Kidney epithelial cell (primary cell): ENCODE data around the gene MAD1L1. TPM values are rescaled to one million over a fixed set of nuclear protein-coding genes. Genes with fewer than 3 reads are reported as not detected.

Experiments
- DNase-seq: peaks from one replicate; pipeline ENCODE4 v3.0.0-alpha.2; 2010; ENCODE audit warnings: low read depth
- H3K27me3 ChIP-seq: 2 replicates; pipeline ENCODE4 v1.6.0; 2011; ENCODE audit warnings: low read length; ENCODE audit not compliant: control insufficient read depth, insufficient read depth
- H3K36me3 ChIP-seq: 2 replicates; pipeline ENCODE4 v1.5.1; 2011; ENCODE audit warnings: low read length; ENCODE audit not compliant: control insufficient read depth, insufficient read depth
- H3K4me3 ChIP-seq: 2 replicates; pipeline ENCODE4 v1.5.1; 2011; ENCODE audit warnings: low read depth, mild to moderate bottlenecking, control low read depth, low read length
- CTCF ChIP-seq: IDR thresholded peaks from 2 replicates; pipeline ENCODE4 v1.5.1; 2011; ENCODE audit warnings: mild to moderate bottlenecking, moderate library complexity, low read length, control low read depth, inconsistent platforms; ENCODE audit not compliant: insufficient read depth, poor library complexity, severe bottlenecking
- total RNA-seq: library from RNA; depleted of rRNA; stranded (reverse); fragments of >200 nt; gene quantifications from 2 replicates; pipeline ENCODE4 v1.2.3, GENCODE V29; 2015

The MAD1L1 gene
- total RNA-seq, 1 donor from 2014 or later, result 61.2 TPM

DNA sequence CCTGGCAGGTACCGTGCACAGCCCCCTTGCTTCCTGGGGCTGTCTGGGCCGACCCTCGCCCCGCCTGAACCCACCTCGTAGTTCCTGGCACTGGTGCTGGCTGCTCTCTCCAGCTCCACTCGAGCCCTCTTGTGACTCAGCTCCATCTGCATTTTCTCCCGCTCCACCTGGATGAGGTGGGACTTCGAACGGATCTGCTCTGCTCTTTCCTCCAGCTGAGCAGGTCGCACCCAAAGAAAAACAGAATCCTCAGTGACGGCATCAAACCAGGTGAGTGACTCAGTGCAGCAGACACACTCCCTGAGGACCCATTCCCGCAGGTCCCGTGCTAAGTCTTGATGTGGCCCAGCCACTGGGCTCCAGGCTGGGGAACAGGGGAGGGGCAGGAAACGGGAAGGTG is 7.4 kb downstream of the MAD1L1 start:
- Histone ChIP-seq H3K36me3 (no peaks in the 10 kb centered on the region), H3K4me3 (no peak overlapping the region), H3K27me3 (no peaks in the 10 kb centered on the region)
- no peak for TF ChIP-seq CTCF
- no peak for DNase-seq

DNA sequence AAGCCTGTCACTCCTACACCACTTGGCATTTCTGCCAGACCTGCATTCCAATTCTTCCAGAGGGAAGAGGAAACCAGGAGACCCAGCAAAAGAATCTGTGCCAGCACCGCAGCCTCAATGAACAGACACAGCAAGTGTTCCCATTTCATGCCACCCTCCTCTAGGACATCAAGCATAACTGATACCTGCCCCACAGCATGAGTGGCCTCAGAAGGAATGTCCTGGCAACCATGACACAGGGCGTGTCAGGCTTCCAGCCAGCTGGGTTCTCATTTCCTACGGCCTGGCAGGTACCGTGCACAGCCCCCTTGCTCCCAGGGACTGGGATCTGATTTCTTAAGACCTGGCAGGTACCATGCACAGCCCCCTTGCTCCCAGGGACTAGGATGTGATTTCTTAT is 7.8 kb downstream of the MAD1L1 start:
- no peaks in the 10 kb centered on the region for H3K27me3 ChIP-seq
- H3K4me3 ChIP-seq, result no peak overlapping the region
- no peak for TF ChIP-seq CTCF
- no peak for DNase-seq
- no peaks in the 10 kb centered on the region for H3K36me3 ChIP-seq

DNA sequence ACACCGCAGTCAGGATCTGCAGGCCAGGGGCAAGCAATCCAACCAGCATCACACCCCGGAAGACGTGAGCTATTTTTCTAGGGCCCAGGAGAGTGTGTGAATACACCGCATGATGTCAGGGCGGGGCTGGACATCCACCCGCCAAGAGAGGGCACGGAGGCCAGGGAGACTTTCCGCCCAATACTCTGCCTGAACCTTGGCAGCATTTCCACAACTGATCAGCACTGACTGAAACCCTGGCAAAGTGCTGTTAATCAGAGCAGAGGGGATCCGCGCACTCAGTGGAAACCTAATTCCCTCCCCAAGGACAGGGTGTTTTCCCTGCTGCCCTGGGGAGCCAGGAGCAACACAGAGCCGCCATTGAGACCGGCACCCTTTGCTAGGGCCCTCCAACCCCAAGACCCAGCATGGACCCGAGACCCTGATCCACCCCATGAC is 8.2 kb downstream of the MAD1L1 start:
- no peaks in the 10 kb centered on the region for H3K27me3 ChIP-seq
- H3K4me3 ChIP-seq, result no peak overlapping the region
- no peaks in the 10 kb centered on the region for H3K36me3 ChIP-seq
- no peak for TF ChIP-seq CTCF
- no peak for DNase-seq

- no peaks in the 10 kb centered on the region for H3K36me3 ChIP-seq
- TF ChIP-seq CTCF, result no peak
- no peak overlapping the region for H3K4me3 ChIP-seq
- no peaks in the 10 kb centered on the region for H3K27me3 ChIP-seq
- no peak for DNase-seq
Observed at GRCh38 chr7:2223321-2223720, 9.4 kb downstream of the MAD1L1 start.

DNA sequence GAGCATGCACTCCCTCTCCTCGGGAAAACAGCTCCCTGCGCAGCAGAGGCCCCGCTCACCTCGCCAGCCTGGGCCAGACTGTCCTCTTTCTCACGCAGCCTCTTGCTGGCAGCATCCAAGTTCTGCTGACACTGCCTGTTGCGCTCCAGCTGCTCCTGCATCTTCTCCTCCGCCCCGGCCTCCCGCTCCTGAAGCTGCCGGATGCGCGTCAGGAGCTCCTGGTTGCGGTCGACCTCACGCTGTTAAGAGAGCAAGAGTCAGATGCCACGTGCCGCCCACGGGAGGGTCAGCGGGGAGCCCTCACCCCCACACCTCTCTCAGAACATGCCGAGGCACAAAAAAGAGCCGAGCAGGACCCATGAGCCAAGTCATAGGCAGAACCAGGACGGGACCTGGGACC is 10.2 kb downstream of the MAD1L1 start:
- no peak for DNase-seq
- H3K27me3 ChIP-seq, result no peaks in the 10 kb centered on the region
- no peak for TF ChIP-seq CTCF
- H3K4me3 ChIP-seq, result no peak overlapping the region
- no peaks in the 10 kb centered on the region for H3K36me3 ChIP-seq

DNA sequence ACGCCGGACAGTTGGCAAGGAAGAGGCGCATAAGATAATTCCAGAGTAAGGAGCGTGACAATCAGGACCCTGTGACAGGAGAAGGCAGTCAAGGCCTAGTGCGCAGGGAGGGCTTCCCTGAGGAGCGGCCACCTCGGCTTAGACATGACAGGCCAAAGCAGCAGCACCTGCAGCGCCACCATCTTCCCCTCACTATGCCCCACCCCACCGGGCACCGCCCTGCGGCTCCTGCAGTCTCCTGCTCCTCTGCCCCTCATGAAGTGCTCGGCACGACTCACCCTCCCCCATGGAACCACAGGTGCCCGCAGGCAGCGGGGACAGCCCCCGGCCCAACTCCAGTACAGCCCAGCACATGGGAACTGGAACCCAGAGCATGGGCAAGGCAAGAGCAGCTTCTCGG is 11.8 kb downstream of the MAD1L1 start:
- no peak overlapping the region for H3K4me3 ChIP-seq
- peaks cover 3% of the 10 kb centered on the region for H3K36me3 ChIP-seq
- DNase-seq, result no peak
- H3K27me3 ChIP-seq, result no peaks in the 10 kb centered on the region
- TF ChIP-seq CTCF, result no peak
